Measurements from ENCODE around the gene APOBEC3H.
"Not testable (repeated sequence)": the region's sequence is repeated elsewhere in the genome, so short reads cannot be mapped to it uniquely, and the experiment has no call there.

DNA sequence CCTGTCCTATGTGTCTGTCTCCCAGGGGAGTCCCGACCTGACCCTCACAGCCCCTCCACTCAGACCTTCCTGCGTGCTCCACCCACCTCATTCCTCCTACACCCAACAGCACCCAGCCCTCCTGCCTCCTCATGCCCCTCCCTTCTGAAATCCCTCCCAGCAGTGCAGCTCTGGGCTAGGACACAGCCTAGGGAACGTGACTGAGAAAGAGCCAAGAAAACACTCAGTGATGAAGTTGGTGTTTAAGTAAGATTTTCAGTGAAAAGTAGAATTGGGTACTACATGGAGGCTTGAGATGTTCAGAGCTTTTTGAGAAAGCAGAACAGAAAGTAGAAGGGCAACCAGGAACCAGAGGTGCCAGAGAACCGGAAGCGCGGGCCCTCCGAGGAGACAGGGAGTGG is 24.5 kb upstream of the APOBEC3H start:
- TF ChIP-seq, protein P1, sequence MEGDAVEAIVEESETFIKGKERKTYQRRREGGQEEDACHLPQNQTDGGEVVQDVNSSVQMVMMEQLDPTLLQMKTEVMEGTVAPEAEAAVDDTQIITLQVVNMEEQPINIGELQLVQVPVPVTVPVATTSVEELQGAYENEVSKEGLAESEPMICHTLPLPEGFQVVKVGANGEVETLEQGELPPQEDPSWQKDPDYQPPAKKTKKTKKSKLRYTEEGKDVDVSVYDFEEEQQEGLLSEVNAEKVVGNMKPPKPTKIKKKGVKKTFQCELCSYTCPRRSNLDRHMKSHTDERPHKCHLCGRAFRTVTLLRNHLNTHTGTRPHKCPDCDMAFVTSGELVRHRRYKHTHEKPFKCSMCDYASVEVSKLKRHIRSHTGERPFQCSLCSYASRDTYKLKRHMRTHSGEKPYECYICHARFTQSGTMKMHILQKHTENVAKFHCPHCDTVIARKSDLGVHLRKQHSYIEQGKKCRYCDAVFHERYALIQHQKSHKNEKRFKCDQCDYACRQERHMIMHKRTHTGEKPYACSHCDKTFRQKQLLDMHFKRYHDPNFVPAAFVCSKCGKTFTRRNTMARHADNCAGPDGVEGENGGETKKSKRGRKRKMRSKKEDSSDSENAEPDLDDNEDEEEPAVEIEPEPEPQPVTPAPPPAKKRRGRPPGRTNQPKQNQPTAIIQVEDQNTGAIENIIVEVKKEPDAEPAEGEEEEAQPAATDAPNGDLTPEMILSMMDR (IDR thresholded peaks at IDR 0.05), result not testable (repeated sequence)
- not testable (repeated sequence) for TF ChIP-seq POLR2A (IDR thresholded peaks at IDR 0.05)

All from thyroid gland (tissue), 4 donors.